ENCODE data around the gene RASD2. TPM values are rescaled to one million over a fixed set of nuclear protein-coding genes. Genes with fewer than 3 reads are reported as not detected.

The RASD2 gene
- total RNA-seq, 4 donors from 2014 or later, result 8.5 to 19.7 (median 13.9) TPM

DNA sequence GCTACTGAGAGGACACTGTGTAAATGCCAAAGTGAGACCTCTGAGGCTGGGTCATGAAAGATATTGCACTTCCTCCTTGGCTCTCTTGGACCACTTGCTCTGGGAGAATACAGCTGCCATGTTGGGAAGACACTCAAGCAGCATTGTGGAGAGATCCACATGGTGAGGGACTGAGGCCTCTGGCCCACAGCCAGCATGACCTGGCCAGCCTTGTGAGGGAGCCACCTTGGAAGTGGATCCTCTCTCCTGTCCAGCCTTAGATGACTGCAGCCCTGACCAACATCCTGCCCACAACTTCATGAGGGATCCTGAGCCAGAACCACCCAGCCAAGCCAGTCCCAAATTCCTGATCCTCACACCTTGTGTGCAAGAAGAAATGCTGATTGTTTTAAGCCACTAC lies 46.1 kb downstream of the RASD2 start:
- Histone ChIP-seq H3K4me1 (peaks cover 3 to 13% (median 9%) of the 10 kb centered on the region in 4 donors), H3K27ac (no peak overlapping the region), H3K27me3 (no peaks in the 10 kb centered on the region), H3K36me3 (no peaks in the 10 kb centered on the region), H3K4me3 (no peak overlapping the region), H3K9me3 (no peaks in the 10 kb centered on the region)
- intact Hi-C loops (cut with DNase I; ENCODE audit: low total_unique reads), result loop anchor here (10.0 kb wide), 1 partner anchor 242 kb away; no protein-coding TSS in a partner anchor
- TF ChIP-seq CTCF (IDR thresholded peaks at IDR 0.05) (no peak), POLR2AphosphoS5 (IDR thresholded peaks at IDR 0.05) (no peak), EP300 (IDR thresholded peaks at IDR 0.05; ENCODE audit: low read depth) (no peak), POLR2A (IDR thresholded peaks at IDR 0.05) (no peak)
- in situ Hi-C loops (cut with MboI; ENCODE audit: low pct_ligation_motif_present in 1 of 4, low pct_unique_long_range_greater_than_20kb in 1 of 4, low sequenced_read_pairs in 3 of 4), result loop anchor here in 3 of 4 donors (10.0 kb wide), 3 partner anchors 152 to 242 kb away; no protein-coding TSS in a partner anchor
- DNase-seq, result no peak

DNA sequence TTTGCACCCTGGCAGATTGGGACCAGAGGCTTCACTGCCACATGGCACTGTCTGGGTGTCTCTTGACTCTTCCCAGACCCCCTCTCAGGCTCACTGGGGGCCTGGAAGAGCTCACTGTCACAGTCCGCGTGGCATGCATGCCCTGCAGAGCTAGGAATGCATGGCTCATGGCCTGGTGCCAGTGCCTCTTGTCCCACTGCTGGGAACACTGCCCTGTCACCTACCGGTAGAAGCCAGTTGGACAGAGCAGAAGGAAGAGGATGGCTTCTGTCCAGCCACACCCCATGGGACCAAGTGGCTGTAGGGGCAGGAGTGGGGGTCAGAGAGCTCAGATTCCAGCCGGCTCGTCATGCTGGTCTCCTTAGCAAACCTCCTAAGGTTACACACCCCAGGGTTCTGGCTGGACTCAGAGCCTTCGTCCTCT lies 46.8 kb downstream of the RASD2 start:
- 43% methylated on average over 6 of the region's 6 CpGs; no CpG with 5 or more reads in 1 of the 2 donors for WGBS, 2 donors (ENCODE audit: low coverage in 1 of 2)
- Histone ChIP-seq H3K27ac (peak overlapping the region in 3 of 4 donors; percentile 3 to 64 (median 46)), H3K9me3 (no peaks in the 10 kb centered on the region), H3K4me1 (peaks cover 6 to 13% (median 8%) of the 10 kb centered on the region in 4 donors), H3K27me3 (no peaks in the 10 kb centered on the region), H3K4me3 (no peak overlapping the region), H3K36me3 (no peaks in the 10 kb centered on the region)
- TF ChIP-seq CTCF (IDR thresholded peaks at IDR 0.05), result no peak
- TF ChIP-seq POLR2AphosphoS5 (IDR thresholded peaks at IDR 0.05), result peak; percentile 33 to 88 (median 86)
- DNase-seq, result peak; percentile 60
- in situ Hi-C loops (cut with MboI; ENCODE audit: low pct_ligation_motif_present in 1 of 4, low pct_unique_long_range_greater_than_20kb in 1 of 4, low sequenced_read_pairs in 3 of 4), result loop anchor here in 3 of 4 donors (10.0 kb wide), 3 partner anchors 153 to 243 kb away; no protein-coding TSS in a partner anchor
- intact Hi-C loops (cut with DNase I; ENCODE audit: low total_unique reads), result loop anchor here (10.0 kb wide), 1 partner anchor 243 kb away; no protein-coding TSS in a partner anchor

- TF ChIP-seq EP300 (IDR thresholded peaks at IDR 0.05; ENCODE audit: low read depth) (no peak), POLR2AphosphoS5 (IDR thresholded peaks at IDR 0.05) (no peak), POLR2A (IDR thresholded peaks at IDR 0.05) (no peak), CTCF (IDR thresholded peaks at IDR 0.05) (no peak)
- intact Hi-C loops (cut with DNase I; ENCODE audit: low total_unique reads), result loop anchor here (10.0 kb wide), 1 partner anchor 243 kb away; no protein-coding TSS in a partner anchor
- Histone ChIP-seq H3K27ac (peak overlapping the region; percentile 3 to 64 (median 25)), H3K9me3 (no peaks in the 10 kb centered on the region), H3K4me3 (no peak overlapping the region), H3K27me3 (no peaks in the 10 kb centered on the region), H3K36me3 (no peaks in the 10 kb centered on the region), H3K4me1 (peaks cover 5 to 9% (median 7%) of the 10 kb centered on the region in 4 donors)
- in situ Hi-C loops (cut with MboI; ENCODE audit: low pct_ligation_motif_present in 1 of 4, low pct_unique_long_range_greater_than_20kb in 1 of 4, low sequenced_read_pairs in 3 of 4), result loop anchor here in 3 of 4 donors (10.0 kb wide), 3 partner anchors 153 to 243 kb away; no protein-coding TSS in a partner anchor
- no peak for DNase-seq
- WGBS, 2 donors (ENCODE audit: low coverage in 1 of 2), result 68% methylated on average over 5 of the region's 5 CpGs; no CpG with 5 or more reads in 1 of the 2 donors
Observed at GRCh38 chr22:35587896-35588295, 47.3 kb downstream of the RASD2 start.

DNA sequence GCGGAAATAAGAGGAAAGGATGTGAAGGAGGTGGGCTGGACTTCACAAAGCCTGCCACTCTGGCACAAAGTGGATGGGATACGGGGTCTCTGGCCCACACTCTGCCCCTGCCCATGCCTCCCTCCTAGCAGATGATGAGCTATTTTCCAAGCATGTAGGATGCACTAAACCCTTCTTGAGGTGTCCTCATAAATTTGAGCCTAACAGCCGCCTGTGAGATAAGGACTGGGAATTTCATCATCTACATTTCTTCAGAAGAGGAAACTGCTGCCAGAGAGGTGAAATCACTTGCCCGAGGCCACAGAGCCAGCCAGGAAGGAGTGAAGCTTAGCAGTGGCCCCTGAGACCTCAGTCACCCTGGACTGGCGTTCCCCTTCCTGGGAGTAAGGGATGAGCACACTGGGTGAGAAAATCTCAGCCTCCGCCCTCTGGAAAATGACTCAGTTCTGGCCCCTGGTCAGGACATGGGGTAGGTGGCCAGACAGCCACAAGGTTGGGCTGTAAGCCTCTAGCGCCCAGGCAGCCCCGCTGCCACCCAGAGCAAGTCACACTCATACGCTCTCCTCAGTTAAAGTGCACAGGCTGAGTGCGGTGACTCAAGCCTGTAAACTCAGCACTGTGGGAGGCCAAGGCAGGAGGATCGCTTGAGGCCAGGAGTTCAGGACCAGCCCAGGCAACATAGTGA lies 48.6 kb downstream of the RASD2 start:
- no peaks in the 10 kb centered on the region for H3K36me3 ChIP-seq
- H3K9me3 ChIP-seq, result no peaks in the 10 kb centered on the region
- intact Hi-C loops (cut with DNase I; ENCODE audit: low total_unique reads) (loop anchor here (10.0 kb wide), 1 partner anchor 244 kb away; no protein-coding TSS in a partner anchor), in situ Hi-C loops (cut with MboI; ENCODE audit: low pct_ligation_motif_present in 1 of 4, low pct_unique_long_range_greater_than_20kb in 1 of 4, low sequenced_read_pairs in 3 of 4) (loop anchor here in 3 of 4 donors (10.0 kb wide), 3 partner anchors 154 to 244 kb away; no protein-coding TSS in a partner anchor)
- H3K27ac ChIP-seq, result peak overlapping the region in 3 of 4 donors; percentile 4 to 46 (median 37)
- TF ChIP-seq EP300 (IDR thresholded peaks at IDR 0.05; ENCODE audit: low read depth) (no peak), CTCF (IDR thresholded peaks at IDR 0.05) (no peak), POLR2A (IDR thresholded peaks at IDR 0.05) (no peak), POLR2AphosphoS5 (IDR thresholded peaks at IDR 0.05) (no peak)
- no peaks in the 10 kb centered on the region for H3K27me3 ChIP-seq
- 0 to 73% methylated on average over 1 to 11 of the region's 11 CpGs for WGBS, 2 donors (ENCODE audit: low coverage in 1 of 2)
- H3K4me3 ChIP-seq, result no peak overlapping the region
- H3K4me1 ChIP-seq, result peaks cover 5 to 17% (median 5%) of the 10 kb centered on the region in 4 donors
- peak; percentile 22 for DNase-seq

All from transverse colon (tissue), 4 donors.